ENCODE measurements around the gene WNT8A.
A peak's percentile ranks its signal among the peaks of the same experiment; 100 is the strongest.

The WNT8A gene

DNA sequence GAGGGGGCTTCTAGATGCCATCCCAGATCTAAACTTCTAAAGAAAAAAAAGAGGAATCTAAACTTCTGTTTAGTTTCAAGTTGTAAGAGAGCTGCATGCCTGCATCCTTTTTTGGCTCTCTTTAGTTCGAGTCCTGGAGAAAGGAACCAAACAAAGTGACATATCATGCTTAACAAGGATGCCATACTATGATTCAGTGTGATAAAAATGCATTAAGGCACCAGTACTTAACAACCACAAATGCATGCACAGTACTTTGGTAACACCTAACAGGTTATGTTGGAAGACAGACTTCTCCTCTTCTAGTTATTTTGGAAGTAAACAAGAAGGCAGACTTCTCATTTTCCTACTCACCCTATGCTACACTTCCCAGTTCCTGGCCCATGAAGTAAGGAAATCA, 28.1 kb downstream of the WNT8A start:
- H3K4me3 ChIP-seq (replicated peaks in 1 of 2; ENCODE audit: low read depth in 2 of 2, low read length in 2 of 2): no peak overlapping the region
- TF ChIP-seq, protein P1, sequence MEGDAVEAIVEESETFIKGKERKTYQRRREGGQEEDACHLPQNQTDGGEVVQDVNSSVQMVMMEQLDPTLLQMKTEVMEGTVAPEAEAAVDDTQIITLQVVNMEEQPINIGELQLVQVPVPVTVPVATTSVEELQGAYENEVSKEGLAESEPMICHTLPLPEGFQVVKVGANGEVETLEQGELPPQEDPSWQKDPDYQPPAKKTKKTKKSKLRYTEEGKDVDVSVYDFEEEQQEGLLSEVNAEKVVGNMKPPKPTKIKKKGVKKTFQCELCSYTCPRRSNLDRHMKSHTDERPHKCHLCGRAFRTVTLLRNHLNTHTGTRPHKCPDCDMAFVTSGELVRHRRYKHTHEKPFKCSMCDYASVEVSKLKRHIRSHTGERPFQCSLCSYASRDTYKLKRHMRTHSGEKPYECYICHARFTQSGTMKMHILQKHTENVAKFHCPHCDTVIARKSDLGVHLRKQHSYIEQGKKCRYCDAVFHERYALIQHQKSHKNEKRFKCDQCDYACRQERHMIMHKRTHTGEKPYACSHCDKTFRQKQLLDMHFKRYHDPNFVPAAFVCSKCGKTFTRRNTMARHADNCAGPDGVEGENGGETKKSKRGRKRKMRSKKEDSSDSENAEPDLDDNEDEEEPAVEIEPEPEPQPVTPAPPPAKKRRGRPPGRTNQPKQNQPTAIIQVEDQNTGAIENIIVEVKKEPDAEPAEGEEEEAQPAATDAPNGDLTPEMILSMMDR (IDR thresholded peaks at IDR 0.05; ENCODE audit: low read depth, low read length): no peak
- peak in 1 of 2 donors; percentile 16 for DNase-seq (ENCODE audit: low read depth in 2 of 2)

DNA sequence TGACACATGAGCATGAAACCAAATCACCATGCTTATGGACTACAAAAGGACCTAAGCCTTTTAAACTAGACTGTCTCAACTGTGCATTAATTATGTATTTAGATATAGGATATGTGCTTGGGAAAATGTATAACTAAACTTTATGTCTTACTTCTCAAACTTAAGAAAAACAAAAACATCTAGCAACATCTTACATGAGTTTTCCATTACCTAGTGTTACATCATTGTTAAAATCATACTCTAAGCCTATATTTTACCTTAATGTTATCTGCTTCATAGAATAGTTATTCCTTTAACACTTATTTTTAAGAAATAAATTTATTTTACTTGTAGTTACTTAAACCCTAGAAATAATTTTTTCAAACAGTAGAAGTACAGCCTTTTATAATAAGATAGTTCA, 31.4 kb downstream of the WNT8A start:
- no peak for DNase-seq (ENCODE audit: low read depth in 2 of 2)
- no peak overlapping the region for H3K4me3 ChIP-seq (replicated peaks in 1 of 2; ENCODE audit: low read depth in 2 of 2, low read length in 2 of 2)
- TF ChIP-seq, protein P1 (IDR thresholded peaks at IDR 0.05; ENCODE audit: low read depth, low read length): no peak

DNA sequence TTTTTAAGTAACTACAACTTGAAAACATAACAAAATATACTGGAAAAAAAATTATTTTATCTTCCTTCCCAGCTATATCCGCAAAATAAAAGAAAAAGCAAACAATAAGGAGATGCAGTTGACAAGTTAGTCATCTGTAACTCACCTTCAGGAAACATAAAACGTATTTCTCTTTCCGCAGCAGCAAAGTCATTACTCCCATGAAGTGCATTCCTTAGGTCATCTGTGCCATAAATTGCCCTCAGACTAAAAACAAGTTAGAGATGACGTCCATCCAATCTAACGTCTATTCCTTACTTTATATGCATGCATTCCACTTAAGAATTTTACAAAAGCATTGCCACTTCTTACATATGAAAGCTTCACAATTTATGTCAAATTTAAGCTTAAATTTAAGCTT, 44.5 kb downstream of the WNT8A start:
- no peak overlapping the region for H3K4me3 ChIP-seq (replicated peaks in 1 of 2; ENCODE audit: low read depth in 2 of 2, low read length in 2 of 2)
- no peak for DNase-seq (ENCODE audit: low read depth in 2 of 2)
- TF ChIP-seq, protein P1 (IDR thresholded peaks at IDR 0.05; ENCODE audit: low read depth, low read length): no peak

DNA sequence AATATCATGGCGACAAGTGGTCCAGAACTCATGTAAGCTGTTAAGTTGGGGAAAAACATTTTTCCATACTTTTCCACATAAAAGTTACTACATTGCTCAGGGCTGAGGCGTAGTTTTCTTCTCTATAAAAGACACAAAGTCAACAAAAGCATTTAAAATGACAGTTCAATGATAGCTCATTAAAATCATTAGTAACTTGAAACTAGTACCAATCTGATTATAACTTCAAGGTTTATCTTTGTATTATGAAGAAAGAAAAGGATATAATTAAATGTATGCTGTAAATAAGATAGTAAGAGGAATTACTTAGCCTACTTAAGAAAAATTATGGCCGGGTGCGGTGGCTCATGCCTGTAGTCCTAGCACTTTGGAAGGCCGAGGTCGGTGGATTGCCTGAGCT, 45.5 kb downstream of the WNT8A start:
- TF ChIP-seq, protein P1 (IDR thresholded peaks at IDR 0.05; ENCODE audit: low read depth, low read length): no peak
- no peak overlapping the region for H3K4me3 ChIP-seq (replicated peaks in 1 of 2; ENCODE audit: low read depth in 2 of 2, low read length in 2 of 2)
- DNase-seq (ENCODE audit: low read depth in 2 of 2): no peak

DNA sequence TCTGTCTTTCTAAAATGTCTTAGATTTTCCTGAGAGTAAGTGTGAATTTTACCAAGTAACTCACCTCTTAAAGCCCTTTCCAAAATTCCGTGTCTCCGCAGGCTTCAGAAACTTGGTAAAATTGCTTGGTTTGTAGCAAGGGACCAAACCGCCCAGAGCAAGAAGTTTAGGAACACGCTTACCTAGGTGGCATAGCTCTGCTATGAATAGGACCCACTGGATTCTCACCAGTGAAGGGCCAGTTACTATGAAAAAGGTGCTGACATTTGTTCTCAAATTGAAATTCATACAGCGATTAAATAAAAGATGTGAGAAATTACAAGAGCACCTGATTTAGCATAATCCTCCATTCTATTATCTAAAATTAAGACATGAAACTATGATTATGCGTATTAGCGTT, 48.7 kb downstream of the WNT8A start:
- TF ChIP-seq, protein P1 (IDR thresholded peaks at IDR 0.05; ENCODE audit: low read depth, low read length): no peak
- no peak for DNase-seq (ENCODE audit: low read depth in 2 of 2)
- peak overlapping the region in 1 of 2 donors; percentile 38 for H3K4me3 ChIP-seq (replicated peaks in 1 of 2; ENCODE audit: low read depth in 2 of 2, low read length in 2 of 2)

DNA sequence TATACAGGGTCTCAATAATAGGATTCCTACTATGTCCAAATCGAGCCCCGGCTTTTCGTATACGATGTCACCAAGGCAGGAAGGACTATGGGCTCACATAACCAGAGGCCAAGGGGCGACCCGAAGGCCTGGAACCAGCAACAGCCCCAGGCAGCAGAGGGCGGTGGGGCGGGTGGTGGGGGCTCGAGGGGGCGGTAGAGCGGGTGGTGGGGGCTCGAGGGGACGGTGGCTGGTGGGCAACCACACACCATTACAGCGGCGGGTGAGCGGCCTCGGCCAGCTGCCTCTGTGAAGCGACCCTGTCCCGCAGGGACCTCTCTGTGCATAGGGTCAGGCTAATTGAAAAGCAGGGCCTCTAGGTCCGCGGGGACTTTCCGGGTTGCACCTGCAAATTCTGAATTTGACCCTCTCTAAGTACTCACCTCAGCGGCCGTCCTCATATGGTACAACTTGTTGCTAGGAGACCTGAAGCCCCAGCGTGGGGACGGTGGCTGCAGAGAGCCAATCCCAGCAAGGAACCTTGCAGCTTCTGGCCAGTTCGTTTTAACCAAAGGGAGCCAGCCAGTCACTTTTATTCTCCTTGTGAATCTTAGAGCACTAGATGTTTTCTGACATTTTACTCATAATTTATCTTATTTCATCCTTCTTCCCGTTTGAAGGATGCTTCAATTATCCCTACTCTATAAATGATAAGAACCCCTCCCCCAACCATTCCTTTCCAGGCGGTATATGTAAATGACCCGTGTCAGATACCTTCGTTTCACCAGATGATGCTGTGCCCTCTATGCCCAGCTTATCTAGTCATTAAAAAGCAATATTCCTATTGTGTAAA, 55.3 kb downstream of the WNT8A start, which contains the start of gene NME5:
Gene NME5 (minus strand): TSS at position 480 of the 832 bp plus-strand sequence. CDS start 648 bp downstream, outside the sequence.
- TF ChIP-seq, protein P1 (IDR thresholded peaks at IDR 0.05; ENCODE audit: low read depth, low read length): no peak
- peak; percentile 42 to 72 for DNase-seq (ENCODE audit: low read depth in 2 of 2)
- H3K4me3 ChIP-seq (replicated peaks in 1 of 2; ENCODE audit: low read depth in 2 of 2, low read length in 2 of 2): peak within 1 kb of the TSS; percentile 46 to 55
